ENCODE data around the gene PARVB. TPM values are rescaled to one million over a fixed set of nuclear protein-coding genes. Genes with fewer than 3 reads are reported as not detected.

The PARVB gene
- total RNA-seq, 2 experiments from 2014 or later, result 71.4 to 71.5 TPM

GRCh38 chr22:44128958-44129618 lies 105.0 kb downstream of the PARVB start:
- no peak for DNase-seq
- Mint-ChIP-seq H3K36me3 (peaks cover 31% of the 10 kb centered on the region), H3K9me3 (peaks cover 13% of the 10 kb centered on the region), H3K27ac (no peak overlapping the region), H3K4me3 (no peak overlapping the region), H3K4me1 (peaks cover 2% of the 10 kb centered on the region), H3K27me3 (no peaks in the 10 kb centered on the region)

- no peak for DNase-seq
- Mint-ChIP-seq H3K27me3 (no peaks in the 10 kb centered on the region), H3K4me3 (no peak overlapping the region), H3K9me3 (peaks cover 13% of the 10 kb centered on the region), H3K36me3 (peaks cover 32% of the 10 kb centered on the region), H3K27ac (no peak overlapping the region), H3K4me1 (peaks cover 2% of the 10 kb centered on the region)
Measured at GRCh38 chr22:44129619-44129976, 105.5 kb downstream of the PARVB start.

GRCh38 chr22:44130076-44130711 lies 106.1 kb downstream of the PARVB start:
- Mint-ChIP-seq H3K36me3 (peaks cover 32% of the 10 kb centered on the region), H3K4me3 (no peak overlapping the region), H3K9me3 (peaks cover 13% of the 10 kb centered on the region), H3K27ac (no peak overlapping the region), H3K4me1 (peaks cover 2% of the 10 kb centered on the region), H3K27me3 (no peaks in the 10 kb centered on the region)
- no peak for DNase-seq

GRCh38 chr22:44131412-44131811 lies 107.3 kb downstream of the PARVB start:
- H3K9me3 Mint-ChIP-seq, result peaks cover 11% of the 10 kb centered on the region
- H3K36me3 Mint-ChIP-seq, result peaks cover 33% of the 10 kb centered on the region
- no peak overlapping the region for H3K27ac Mint-ChIP-seq
- H3K4me1 Mint-ChIP-seq, result peaks cover 2% of the 10 kb centered on the region
- DNase-seq, result no peak
- H3K27me3 Mint-ChIP-seq, result no peaks in the 10 kb centered on the region
- no peak overlapping the region for H3K4me3 Mint-ChIP-seq

GRCh38 chr22:44131989-44132685 lies 108.0 kb downstream of the PARVB start:
- Mint-ChIP-seq H3K9me3 (peaks cover 11% of the 10 kb centered on the region), H3K4me3 (no peak overlapping the region), H3K27ac (no peak overlapping the region), H3K4me1 (peaks cover 2% of the 10 kb centered on the region), H3K27me3 (no peaks in the 10 kb centered on the region), H3K36me3 (peaks cover 33% of the 10 kb centered on the region)
- DNase-seq, result no peak

GRCh38 chr22:44132724-44133123 lies 108.6 kb downstream of the PARVB start:
- no peak for DNase-seq
- Mint-ChIP-seq H3K27me3 (no peaks in the 10 kb centered on the region), H3K27ac (no peak overlapping the region), H3K4me1 (peaks cover 2% of the 10 kb centered on the region), H3K36me3 (peaks cover 33% of the 10 kb centered on the region), H3K9me3 (peaks cover 10% of the 10 kb centered on the region), H3K4me3 (no peak overlapping the region)

- no peak for DNase-seq
- H3K9me3 Mint-ChIP-seq, result peaks cover 11% of the 10 kb centered on the region
- H3K4me3 Mint-ChIP-seq, result no peak overlapping the region
- H3K27me3 Mint-ChIP-seq, result no peaks in the 10 kb centered on the region
- peaks cover 2% of the 10 kb centered on the region for H3K4me1 Mint-ChIP-seq
- H3K36me3 Mint-ChIP-seq, result peaks cover 37% of the 10 kb centered on the region
- no peak overlapping the region for H3K27ac Mint-ChIP-seq
Measured at GRCh38 chr22:44133161-44133560, 109.1 kb downstream of the PARVB start.

GRCh38 chr22:44133901-44134571 lies 109.9 kb downstream of the PARVB start:
- no peak overlapping the region for H3K27ac Mint-ChIP-seq
- H3K9me3 Mint-ChIP-seq, result peaks cover 11% of the 10 kb centered on the region
- no peak for DNase-seq
- H3K4me1 Mint-ChIP-seq, result peaks cover 2% of the 10 kb centered on the region
- no peaks in the 10 kb centered on the region for H3K27me3 Mint-ChIP-seq
- peaks cover 44% of the 10 kb centered on the region for H3K36me3 Mint-ChIP-seq
- no peak overlapping the region for H3K4me3 Mint-ChIP-seq

- H3K27me3 Mint-ChIP-seq, result no peaks in the 10 kb centered on the region
- peaks cover 11% of the 10 kb centered on the region for H3K9me3 Mint-ChIP-seq
- peaks cover 48% of the 10 kb centered on the region for H3K36me3 Mint-ChIP-seq
- no peak for DNase-seq
- no peaks in the 10 kb centered on the region for H3K4me1 Mint-ChIP-seq
- H3K27ac Mint-ChIP-seq, result no peak overlapping the region
- no peak overlapping the region for H3K4me3 Mint-ChIP-seq
Measured at GRCh38 chr22:44136112-44136511, 112.0 kb downstream of the PARVB start.

- Mint-ChIP-seq H3K4me1 (no peaks in the 10 kb centered on the region), H3K36me3 (peaks cover 48% of the 10 kb centered on the region), H3K9me3 (peaks cover 11% of the 10 kb centered on the region), H3K4me3 (no peak overlapping the region), H3K27me3 (no peaks in the 10 kb centered on the region), H3K27ac (no peak overlapping the region)
- DNase-seq, result no peak
Measured at GRCh38 chr22:44136786-44137185, 112.7 kb downstream of the PARVB start.

GRCh38 chr22:44137415-44137814 lies 113.3 kb downstream of the PARVB start:
- no peak overlapping the region for H3K27ac Mint-ChIP-seq

GRCh38 chr22:44139773-44140172 lies 115.7 kb downstream of the PARVB start:
- H3K36me3 Mint-ChIP-seq, result peaks cover 45% of the 10 kb centered on the region
- no peaks in the 10 kb centered on the region for H3K4me1 Mint-ChIP-seq

More at GRCh38 chr22:44137415-44137814, 113.3 kb downstream of the PARVB start:
- H3K4me1 Mint-ChIP-seq, result no peaks in the 10 kb centered on the region
- no peak for DNase-seq
- H3K27me3 Mint-ChIP-seq, result no peaks in the 10 kb centered on the region
- no peak overlapping the region for H3K4me3 Mint-ChIP-seq
- peaks cover 11% of the 10 kb centered on the region for H3K9me3 Mint-ChIP-seq
- H3K36me3 Mint-ChIP-seq, result peaks cover 48% of the 10 kb centered on the region

GRCh38 chr22:44142421-44143104 lies 118.5 kb downstream of the PARVB start:
- DNase-seq, result no peak
- no peaks in the 10 kb centered on the region for H3K4me1 Mint-ChIP-seq
- H3K27ac Mint-ChIP-seq, result no peak overlapping the region
- H3K4me3 Mint-ChIP-seq, result no peak overlapping the region
- no peaks in the 10 kb centered on the region for H3K27me3 Mint-ChIP-seq
- peaks cover 3% of the 10 kb centered on the region for H3K9me3 Mint-ChIP-seq
- H3K36me3 Mint-ChIP-seq, result peaks cover 18% of the 10 kb centered on the region

More at GRCh38 chr22:44139773-44140172, 115.7 kb downstream of the PARVB start:
- H3K27me3 Mint-ChIP-seq, result no peaks in the 10 kb centered on the region
- no peak for DNase-seq
- no peak overlapping the region for H3K27ac Mint-ChIP-seq
- H3K4me3 Mint-ChIP-seq, result no peak overlapping the region
- peaks cover 11% of the 10 kb centered on the region for H3K9me3 Mint-ChIP-seq

GRCh38 chr22:44143105-44143474 lies 119.0 kb downstream of the PARVB start:
- Mint-ChIP-seq H3K4me3 (no peak overlapping the region), H3K9me3 (no peaks in the 10 kb centered on the region), H3K27ac (no peak overlapping the region), H3K27me3 (no peaks in the 10 kb centered on the region), H3K36me3 (peaks cover 13% of the 10 kb centered on the region), H3K4me1 (no peaks in the 10 kb centered on the region)
- no peak for DNase-seq

GRCh38 chr22:44143579-44143978 lies 119.5 kb downstream of the PARVB start:
- no peaks in the 10 kb centered on the region for H3K27me3 Mint-ChIP-seq
- no peak overlapping the region for H3K4me3 Mint-ChIP-seq
- DNase-seq, result no peak
- peaks cover 8% of the 10 kb centered on the region for H3K36me3 Mint-ChIP-seq
- no peak overlapping the region for H3K27ac Mint-ChIP-seq
- no peaks in the 10 kb centered on the region for H3K4me1 Mint-ChIP-seq
- no peaks in the 10 kb centered on the region for H3K9me3 Mint-ChIP-seq

All from activated naive CD8-positive, alpha-beta T cell treated with anti-CD3 and anti-CD28 coated beads for 36 hours (primary cell).